Neuron (in vitro differentiated cells): ENCODE measurements around the gene IQSEC1.

ENCODE experiments used
- H2AFZ ChIP-seq: one replicate; pipeline ENCODE4 v1.6.1; 2013; ENCODE audit warnings: low read depth, mild to moderate bottlenecking, inconsistent platforms, low read length, moderate library complexity
- H3K27me3 ChIP-seq: one replicate; pipeline ENCODE4 v1.6.1; 2013; ENCODE audit warnings: low read length; ENCODE audit not compliant: insufficient read depth
- H3K36me3 ChIP-seq: one replicate; pipeline ENCODE4 v1.6.1; 2013; ENCODE audit warnings: low read length; ENCODE audit not compliant: insufficient read depth
- H3K4me1 ChIP-seq: one replicate; pipeline ENCODE4 v1.6.1; 2013; ENCODE audit warnings: low read length; ENCODE audit not compliant: insufficient read depth
- H3K4me3 ChIP-seq: 2 replicates; pipeline ENCODE4 v1.5.1; 2013; ENCODE audit warnings: mild to moderate bottlenecking, low read length, moderate library complexity
- H3K9me3 ChIP-seq: one replicate; pipeline ENCODE4 v1.6.1; 2013; ENCODE audit warnings: low read length

The IQSEC1 gene

GRCh38 chr3:13017361-13018042 lies 55.7 kb downstream of the IQSEC1 start:
- Histone ChIP-seq H3K27me3 (no peaks in the 10 kb centered on the region), H3K4me3 (no peak overlapping the region), H3K36me3 (no peaks in the 10 kb centered on the region), H2AFZ (no peak overlapping the region), H3K4me1 (peaks cover 47% of the 10 kb centered on the region), H3K9me3 (no peaks in the 10 kb centered on the region)

- no peak overlapping the region for H2AFZ ChIP-seq
- peaks cover 44% of the 10 kb centered on the region for H3K4me1 ChIP-seq
- no peaks in the 10 kb centered on the region for H3K27me3 ChIP-seq
- no peak overlapping the region for H3K4me3 ChIP-seq
- no peaks in the 10 kb centered on the region for H3K9me3 ChIP-seq
- no peaks in the 10 kb centered on the region for H3K36me3 ChIP-seq
Measured at GRCh38 chr3:13016721-13017255, 56.4 kb downstream of the IQSEC1 start.

- Histone ChIP-seq H3K27me3 (no peaks in the 10 kb centered on the region), H2AFZ (no peak overlapping the region), H3K9me3 (no peaks in the 10 kb centered on the region), H3K4me1 (peaks cover 44% of the 10 kb centered on the region), H3K4me3 (no peak overlapping the region), H3K36me3 (no peaks in the 10 kb centered on the region)
Measured at GRCh38 chr3:13016083-13016720, 57.0 kb downstream of the IQSEC1 start.

GRCh38 chr3:13015286-13016082 lies 57.7 kb downstream of the IQSEC1 start:
- Histone ChIP-seq H3K4me1 (peaks cover 46% of the 10 kb centered on the region), H2AFZ (no peak overlapping the region), H3K4me3 (no peak overlapping the region), H3K36me3 (no peaks in the 10 kb centered on the region), H3K27me3 (no peaks in the 10 kb centered on the region), H3K9me3 (no peaks in the 10 kb centered on the region)

- no peaks in the 10 kb centered on the region for H3K27me3 ChIP-seq
- no peak overlapping the region for H2AFZ ChIP-seq
- H3K36me3 ChIP-seq, result no peaks in the 10 kb centered on the region
- no peak overlapping the region for H3K4me3 ChIP-seq
- H3K9me3 ChIP-seq, result no peaks in the 10 kb centered on the region
- peaks cover 44% of the 10 kb centered on the region for H3K4me1 ChIP-seq
Measured at GRCh38 chr3:13014755-13015285, 58.4 kb downstream of the IQSEC1 start.

- Histone ChIP-seq H3K9me3 (no peaks in the 10 kb centered on the region), H3K4me3 (no peak overlapping the region), H2AFZ (no peak overlapping the region), H3K36me3 (no peaks in the 10 kb centered on the region), H3K27me3 (no peaks in the 10 kb centered on the region), H3K4me1 (peaks cover 38% of the 10 kb centered on the region)
Measured at GRCh38 chr3:13013994-13014754, 59.1 kb downstream of the IQSEC1 start.

GRCh38 chr3:13013566-13013965 lies 59.7 kb downstream of the IQSEC1 start:
- H3K4me3 ChIP-seq, result no peak overlapping the region
- no peaks in the 10 kb centered on the region for H3K9me3 ChIP-seq
- H3K4me1 ChIP-seq, result peaks cover 32% of the 10 kb centered on the region
- no peaks in the 10 kb centered on the region for H3K27me3 ChIP-seq
- no peaks in the 10 kb centered on the region for H3K36me3 ChIP-seq
- H2AFZ ChIP-seq, result no peak overlapping the region

- Histone ChIP-seq H3K4me1 (peaks cover 28% of the 10 kb centered on the region), H3K4me3 (no peak overlapping the region), H3K27me3 (no peaks in the 10 kb centered on the region), H3K9me3 (no peaks in the 10 kb centered on the region), H2AFZ (no peak overlapping the region), H3K36me3 (no peaks in the 10 kb centered on the region)
Measured at GRCh38 chr3:13013151-13013561, 60.1 kb downstream of the IQSEC1 start.

- Histone ChIP-seq H3K27me3 (no peaks in the 10 kb centered on the region), H2AFZ (no peak overlapping the region), H3K9me3 (no peaks in the 10 kb centered on the region), H3K36me3 (no peaks in the 10 kb centered on the region), H3K4me1 (peaks cover 24% of the 10 kb centered on the region), H3K4me3 (no peak overlapping the region)
Measured at GRCh38 chr3:13012221-13012691, 61.0 kb downstream of the IQSEC1 start.

GRCh38 chr3:13011573-13012220 lies 61.5 kb downstream of the IQSEC1 start:
- H3K4me3 ChIP-seq, result no peak overlapping the region
- no peaks in the 10 kb centered on the region for H3K9me3 ChIP-seq
- H3K36me3 ChIP-seq, result no peaks in the 10 kb centered on the region
- no peaks in the 10 kb centered on the region for H3K27me3 ChIP-seq
- peaks cover 25% of the 10 kb centered on the region for H3K4me1 ChIP-seq
- H2AFZ ChIP-seq, result no peak overlapping the region

GRCh38 chr3:13010780-13011572 lies 62.3 kb downstream of the IQSEC1 start:
- H3K4me3 ChIP-seq, result no peak overlapping the region
- no peaks in the 10 kb centered on the region for H3K9me3 ChIP-seq

More at GRCh38 chr3:13010780-13011572, 62.3 kb downstream of the IQSEC1 start:
- Histone ChIP-seq H2AFZ (no peak overlapping the region), H3K36me3 (no peaks in the 10 kb centered on the region), H3K4me1 (peaks cover 21% of the 10 kb centered on the region), H3K27me3 (no peaks in the 10 kb centered on the region)
